Progenitor cell of endocrine pancreas (in vitro differentiated cells): Measurements from ENCODE around the gene TRABD2B. TPM values are rescaled to one million over a fixed set of nuclear protein-coding genes. Genes with fewer than 3 reads are reported as not detected.

Source experiments
- DNase-seq: peaks from one replicate; pipeline ENCODE4 v3.0.0; 2021; ENCODE audit warnings: low spot score; ENCODE audit not compliant: unreplicated experiment
- H3K27ac Mint-ChIP-seq: 2 replicates; pipeline ENCODE4 v1.8.0; 2021; ENCODE audit warnings: mild to moderate bottlenecking, moderate library complexity, mixed read lengths
- H3K27me3 Mint-ChIP-seq: 2 replicates; pipeline ENCODE4 v1.8.0; 2021; ENCODE audit warnings: mixed read lengths
- H3K36me3 Mint-ChIP-seq: 2 replicates; pipeline ENCODE4 v1.8.0; 2022; ENCODE audit warnings: mixed read lengths; ENCODE audit not compliant: insufficient read depth
- H3K4me1 Mint-ChIP-seq: 2 replicates; pipeline ENCODE4 v1.8.0; 2021; ENCODE audit warnings: low read depth, mixed read lengths
- H3K4me3 Mint-ChIP-seq: 2 replicates; pipeline ENCODE4 v1.8.0; 2021; ENCODE audit warnings: low read depth, mild to moderate bottlenecking, moderate library complexity, mixed read lengths
- H3K9me3 Mint-ChIP-seq: 2 replicates; pipeline ENCODE4 v1.8.0; 2021; ENCODE audit warnings: low read depth, mixed read lengths
- total RNA-seq: library from RNA; stranded (reverse); gene quantifications from 2 replicates; pipeline ENCODE4 v1.2.1, GENCODE V29; 2021
- TF ChIP-seq, protein P1 (sequence below): fragments of 200-600 bp; sonication (generic); IDR thresholded peaks from one replicate; pipeline ENCODE4 v1.5.0; 2021; ENCODE audit warnings: antibody characterized with exemption, mild to moderate bottlenecking; ENCODE audit not compliant: unreplicated experiment

The TRABD2B gene
- total RNA-seq, 1 donor from 2014 or later, result 14.5 TPM

DNA sequence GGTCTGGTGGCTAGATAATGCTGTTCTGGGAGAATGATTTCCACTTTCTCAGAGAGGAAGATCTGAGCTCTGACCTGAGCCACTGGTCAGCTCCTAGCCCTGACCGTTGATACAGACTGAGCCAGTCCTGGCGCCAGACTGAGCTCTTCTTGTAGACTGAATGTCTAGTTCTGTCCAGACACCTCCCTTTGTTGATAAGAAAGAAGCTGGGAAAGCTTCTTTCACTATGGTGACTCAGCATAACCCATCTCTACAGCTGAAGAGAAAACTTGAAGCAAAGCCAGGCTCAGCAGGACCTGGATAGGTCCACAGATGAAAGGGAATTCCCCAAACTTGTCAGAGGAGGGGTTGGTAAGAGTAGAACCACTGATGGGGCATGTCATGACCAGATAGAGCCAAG is 9.9 kb upstream of the TRABD2B start:
- Mint-ChIP-seq H3K27me3 (no peaks in the 10 kb centered on the region), H3K27ac (no peak overlapping the region), H3K9me3 (no peaks in the 10 kb centered on the region), H3K4me3 (no peak overlapping the region), H3K4me1 (peaks cover 9% of the 10 kb centered on the region), H3K36me3 (no peaks in the 10 kb centered on the region)
- no peak for DNase-seq
- TF ChIP-seq, protein P1, sequence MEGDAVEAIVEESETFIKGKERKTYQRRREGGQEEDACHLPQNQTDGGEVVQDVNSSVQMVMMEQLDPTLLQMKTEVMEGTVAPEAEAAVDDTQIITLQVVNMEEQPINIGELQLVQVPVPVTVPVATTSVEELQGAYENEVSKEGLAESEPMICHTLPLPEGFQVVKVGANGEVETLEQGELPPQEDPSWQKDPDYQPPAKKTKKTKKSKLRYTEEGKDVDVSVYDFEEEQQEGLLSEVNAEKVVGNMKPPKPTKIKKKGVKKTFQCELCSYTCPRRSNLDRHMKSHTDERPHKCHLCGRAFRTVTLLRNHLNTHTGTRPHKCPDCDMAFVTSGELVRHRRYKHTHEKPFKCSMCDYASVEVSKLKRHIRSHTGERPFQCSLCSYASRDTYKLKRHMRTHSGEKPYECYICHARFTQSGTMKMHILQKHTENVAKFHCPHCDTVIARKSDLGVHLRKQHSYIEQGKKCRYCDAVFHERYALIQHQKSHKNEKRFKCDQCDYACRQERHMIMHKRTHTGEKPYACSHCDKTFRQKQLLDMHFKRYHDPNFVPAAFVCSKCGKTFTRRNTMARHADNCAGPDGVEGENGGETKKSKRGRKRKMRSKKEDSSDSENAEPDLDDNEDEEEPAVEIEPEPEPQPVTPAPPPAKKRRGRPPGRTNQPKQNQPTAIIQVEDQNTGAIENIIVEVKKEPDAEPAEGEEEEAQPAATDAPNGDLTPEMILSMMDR, result no peak

DNA sequence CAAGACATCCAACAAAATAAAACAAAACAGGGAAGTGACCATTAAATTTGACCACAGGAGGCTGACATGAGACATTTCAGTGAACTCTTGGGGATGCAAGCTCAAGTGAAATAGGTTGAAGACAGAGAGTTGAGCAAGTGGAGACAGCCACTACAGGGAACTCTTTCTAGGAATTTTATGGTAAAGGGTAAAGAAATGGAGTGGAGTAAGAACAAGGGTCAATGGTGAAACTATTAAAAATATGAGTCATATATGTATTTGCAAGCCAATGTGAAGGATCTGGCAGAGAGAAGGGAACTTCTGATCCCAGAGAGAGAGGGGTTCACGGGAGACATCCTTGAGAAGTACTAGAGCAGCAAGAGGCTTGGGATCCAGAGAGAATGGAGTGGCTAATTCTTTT is 9.1 kb upstream of the TRABD2B start:
- Mint-ChIP-seq H3K4me1 (peaks cover 12% of the 10 kb centered on the region), H3K4me3 (no peak overlapping the region), H3K9me3 (no peaks in the 10 kb centered on the region), H3K27me3 (no peaks in the 10 kb centered on the region), H3K36me3 (no peaks in the 10 kb centered on the region), H3K27ac (no peak overlapping the region)
- no peak for DNase-seq
- TF ChIP-seq, protein P1, result no peak

DNA sequence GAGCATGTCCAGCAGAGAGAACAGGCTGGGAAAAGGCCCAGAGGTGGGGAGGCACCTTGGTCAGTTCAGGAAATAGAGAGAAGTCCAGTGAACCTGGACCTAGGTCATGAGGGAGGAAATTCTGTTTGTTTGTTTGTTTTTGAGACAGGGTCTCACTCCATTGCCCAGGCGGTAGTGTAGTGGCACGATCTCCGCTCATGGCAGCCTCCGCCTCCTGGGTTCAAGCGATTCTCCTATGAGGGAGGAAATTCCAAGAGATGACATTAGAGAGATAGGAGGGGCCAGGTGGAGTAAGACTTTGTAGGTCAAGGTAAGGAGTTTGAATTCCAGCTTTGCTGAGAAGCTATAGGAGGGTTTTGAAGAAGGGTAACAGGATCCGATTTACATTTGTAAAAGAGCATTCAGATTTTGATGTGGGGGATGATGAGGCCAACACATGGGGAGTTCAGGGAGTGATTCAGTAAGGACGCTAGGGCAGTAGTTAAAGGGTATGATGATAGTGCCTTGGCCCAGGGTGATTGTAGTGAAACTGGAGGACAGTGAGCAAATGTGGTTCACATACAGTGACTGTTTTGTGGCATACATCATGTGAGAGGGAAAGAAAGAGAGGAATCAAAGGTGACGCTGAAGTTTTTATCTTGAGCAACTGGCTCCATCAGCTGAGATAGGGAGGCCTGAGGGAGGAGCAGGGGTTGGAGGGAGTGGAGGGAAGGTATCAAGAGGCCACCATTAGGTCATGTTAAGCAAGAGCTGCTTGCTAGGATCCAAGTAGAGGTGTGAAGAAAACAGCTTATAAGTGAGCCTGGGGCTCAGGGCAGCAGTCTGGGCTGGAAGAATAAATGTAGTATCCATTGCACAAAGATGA is 8.3 kb upstream of the TRABD2B start:
- Mint-ChIP-seq H3K36me3 (no peaks in the 10 kb centered on the region), H3K27me3 (no peaks in the 10 kb centered on the region), H3K4me3 (no peak overlapping the region), H3K9me3 (no peaks in the 10 kb centered on the region), H3K4me1 (peaks cover 12% of the 10 kb centered on the region), H3K27ac (no peak overlapping the region)
- DNase-seq, result no peak
- TF ChIP-seq, protein P1, result no peak

- no peak for DNase-seq
- Mint-ChIP-seq H3K27me3 (peaks cover 4% of the 10 kb centered on the region), H3K36me3 (no peaks in the 10 kb centered on the region), H3K4me3 (no peak overlapping the region), H3K27ac (no peak overlapping the region), H3K9me3 (no peaks in the 10 kb centered on the region), H3K4me1 (peaks cover 15% of the 10 kb centered on the region)
- TF ChIP-seq, protein P1, result no peak
Measured at GRCh38 chr1:48003741-48004531, 6.8 kb upstream of the TRABD2B start.

DNA sequence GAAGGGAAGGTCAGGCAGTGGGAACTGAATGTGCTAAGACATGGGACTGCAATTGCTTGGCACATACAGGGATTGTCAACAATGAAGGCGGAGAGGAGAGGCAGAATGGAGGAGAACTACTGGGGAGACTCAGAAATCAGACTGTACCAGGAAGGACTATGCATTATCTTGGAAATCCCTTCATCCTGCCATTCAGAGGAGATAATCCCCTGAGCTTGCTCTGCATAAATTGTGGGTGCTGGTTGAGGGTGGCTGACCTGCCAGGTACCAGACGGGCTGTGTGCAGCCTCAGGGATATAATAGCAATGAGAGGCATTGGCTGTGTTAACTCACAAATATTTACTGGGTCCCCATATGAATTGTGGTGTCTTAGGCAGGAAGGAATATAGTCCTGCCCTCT is 5.0 kb upstream of the TRABD2B start:
- Mint-ChIP-seq H3K9me3 (no peaks in the 10 kb centered on the region), H3K36me3 (no peaks in the 10 kb centered on the region)
- no peak for DNase-seq

More for the DNA sequence above, 5.0 kb upstream of the TRABD2B start:
- H3K4me1 Mint-ChIP-seq, result peaks cover 25% of the 10 kb centered on the region
- TF ChIP-seq, protein P1, result no peak
- H3K27ac Mint-ChIP-seq, result no peak overlapping the region
- peaks cover 17% of the 10 kb centered on the region for H3K27me3 Mint-ChIP-seq
- no peak overlapping the region for H3K4me3 Mint-ChIP-seq
